NCI-H1694 treated with DMSO at 0.1 percent for 48 hours (cell line): Measurements from ENCODE around the gene ZNF275.
"Not testable (repeated sequence)": the region's sequence is repeated elsewhere in the genome, so short reads cannot be mapped to it uniquely, and the experiment has no call there.

ENCODE experiments used
- DNase-seq: peaks from one replicate; lab custom pipeline; 2025; lab: John Stamatoyannopoulos, UW

ZNF275 gene

GRCh38 chrX:153333821-153334653, at the start of gene ZNF275:
Gene ZNF275, plus strand, starts transcription at chrX:153334153. Its CDS starts 2,527 bp downstream, at chrX:153336680.
- peak; percentile 37 for DNase-seq

GRCh38 chrX:153285678-153286077, 48.3 kb upstream of the ZNF275 start:
- not testable (repeated sequence) for DNase-seq

GRCh38 chrX:153288807-153289206, 45.1 kb upstream of the ZNF275 start:
- not testable (repeated sequence) for DNase-seq

GRCh38 chrX:153293485-153294071, 40.4 kb upstream of the ZNF275 start:
- not testable (repeated sequence) for DNase-seq

- DNase-seq, result no peak
Measured at GRCh38 chrX:153297376-153297775, 36.6 kb upstream of the ZNF275 start.

GRCh38 chrX:153299855-153300254, 34.1 kb upstream of the ZNF275 start:
- DNase-seq, result no peak

GRCh38 chrX:153301746-153302145, 32.2 kb upstream of the ZNF275 start:
- no peak for DNase-seq

- DNase-seq, result no peak
Measured at GRCh38 chrX:153302796-153303195, 31.2 kb upstream of the ZNF275 start.

GRCh38 chrX:153303276-153304262, 30.4 kb upstream of the ZNF275 start:
- DNase-seq, result no peak

- DNase-seq, result no peak
Measured at GRCh38 chrX:153304988-153305736, 28.8 kb upstream of the ZNF275 start.

- DNase-seq, result no peak
Measured at GRCh38 chrX:153305972-153306371, 28.0 kb upstream of the ZNF275 start.

GRCh38 chrX:153306527-153307115, 27.3 kb upstream of the ZNF275 start:
- no peak for DNase-seq

GRCh38 chrX:153307276-153308178, 26.4 kb upstream of the ZNF275 start:
- DNase-seq, result no peak

GRCh38 chrX:153310901-153311300, 23.1 kb upstream of the ZNF275 start:
- no peak for DNase-seq

- DNase-seq, result no peak
Measured at GRCh38 chrX:153312041-153312440, 21.9 kb upstream of the ZNF275 start.

GRCh38 chrX:153312842-153313241, 21.1 kb upstream of the ZNF275 start:
- DNase-seq, result no peak

- no peak for DNase-seq
Measured at GRCh38 chrX:153317306-153317705, 16.6 kb upstream of the ZNF275 start.

- DNase-seq, result no peak
Measured at GRCh38 chrX:153317996-153318722, 15.8 kb upstream of the ZNF275 start.

GRCh38 chrX:153318811-153319210, 15.1 kb upstream of the ZNF275 start:
- DNase-seq, result no peak
